Activated T-helper 17 cell treated with anti-CD3 and anti-CD28 coated beads, Interleukin-2, amount 50 U/mL, for 72 hours (primary cell): ENCODE results near the gene FBXL16. TPM values are rescaled to one million over a fixed set of nuclear protein-coding genes. Genes with fewer than 3 reads are reported as not detected.

Experiments used
- total RNA-seq, 2 donors: library from RNA; stranded (reverse); gene quantifications; one replicate each; pipeline ENCODE4 v1.2.3, GENCODE V29; 2022

FBXL16 gene
- total RNA-seq, 2 donors from 2014 or later, result 6.4 to 23.6 TPM

Other genes with a start within 250 kb of the FBXL16 start
- gene CAPN15, start 178.1 kb downstream of the FBXL16 start, total RNA-seq, result 100 to 1,000 TPM in 1 of 2 donors, 10 to 100 TPM in 1; 61.1 to 117 TPM
- not detected for gene PRR35, start 145.4 kb downstream of the FBXL16 start, total RNA-seq
- 1 to 10 TPM in 1 of 2 donors, under 1 TPM in 1; 0.80 to 1.1 TPM for gene NHLRC4, start 138.8 kb downstream of the FBXL16 start, total RNA-seq
- 10 to 100 TPM; 28.0 to 34.2 TPM for gene PIGQ, start 135.8 kb downstream of the FBXL16 start, total RNA-seq
- gene RAB40C, start 115.7 kb downstream of the FBXL16 start, total RNA-seq, result 10 to 100 TPM; 12.9 TPM
- gene WFIKKN1, start 74.8 kb downstream of the FBXL16 start, total RNA-seq, result under 1 TPM; 0.45 to 0.53 TPM
- 100 to 1,000 TPM in 1 of 2 donors, 10 to 100 TPM in 1; 87.4 to 115 TPM for gene METTL26, start 69.5 kb downstream of the FBXL16 start, total RNA-seq
- 10 to 100 TPM; 29.2 to 54.5 TPM for gene MCRIP2, start 64.0 kb downstream of the FBXL16 start, total RNA-seq
- gene WDR90, start 56.4 kb downstream of the FBXL16 start, total RNA-seq, result 10 to 100 TPM; 50.7 to 93.9 TPM
- 100 to 1,000 TPM; 134 to 149 TPM for gene RHOT2, start 37.7 kb downstream of the FBXL16 start, total RNA-seq
- 1 to 10 TPM; 2.9 to 5.4 TPM for gene RHBDL1, start 30.1 kb downstream of the FBXL16 start, total RNA-seq
- gene STUB1, start 25.4 kb downstream of the FBXL16 start, total RNA-seq, result 10 to 100 TPM; 47.5 to 98.2 TPM
- 10 to 100 TPM; 16.8 to 26.8 TPM for gene JMJD8, start 21.5 kb downstream of the FBXL16 start, total RNA-seq
- 10 to 100 TPM; 15.6 to 18.7 TPM for gene WDR24, start 15.4 kb downstream of the FBXL16 start, total RNA-seq
- 1 to 10 TPM; 4.5 to 8.4 TPM for gene METRN, start 9.3 kb upstream of the FBXL16 start, total RNA-seq
- 10 to 100 TPM; 13.5 to 22.4 TPM for gene ANTKMT, start 15.3 kb upstream of the FBXL16 start, total RNA-seq
- 1 to 10 TPM; 4.3 to 4.4 TPM for gene CCDC78, start 20.6 kb upstream of the FBXL16 start, total RNA-seq
- 10 to 100 TPM in 1 of 2 donors, 1 to 10 TPM in 1; 9.2 to 14.0 TPM for gene HAGHL, start 21.3 kb upstream of the FBXL16 start, total RNA-seq
- 10 to 100 TPM; 39.2 to 47.1 TPM for gene CIAO3, start 35.2 kb upstream of the FBXL16 start, total RNA-seq
- not detected for gene MSLN, start 54.9 kb upstream of the FBXL16 start, total RNA-seq
- gene RPUSD1, start 82.6 kb upstream of the FBXL16 start, total RNA-seq, result 10 to 100 TPM; 13.2 to 40.6 TPM
- gene CHTF18, start 82.8 kb upstream of the FBXL16 start, total RNA-seq, result 10 to 100 TPM; 65.4 to 87.1 TPM
- not detected for gene GNG13, start 94.9 kb upstream of the FBXL16 start, total RNA-seq